ENCODE measurements around the gene AASDH.

- TF ChIP-seq CTCF (conservative IDR thresholded peaks at IDR 0.05; ENCODE audit: low read depth, low read length): no peak
- no peak for TF ChIP-seq MXI1 (IDR thresholded peaks at IDR 0.05; ENCODE audit: borderline replicate concordance, low read depth, low read length)
- TF ChIP-seq RAD21 (IDR thresholded peaks at IDR 0.05; ENCODE audit: low read length): no peak
- TF ChIP-seq RFX5 (IDR thresholded peaks at IDR 0.05; ENCODE audit: low read depth, low read length): no peak
- no peak for TF ChIP-seq BHLHE40 (IDR thresholded peaks at IDR 0.05; ENCODE audit: low read depth, low read length)
- no peak for TF ChIP-seq SMC3 (IDR thresholded peaks at IDR 0.05; ENCODE audit: low read depth, low read length)
- TF ChIP-seq CEBPB (IDR thresholded peaks at IDR 0.05; ENCODE audit: low read depth, low read length): no peak
- no peak for TF ChIP-seq POLR2A (IDR thresholded peaks at IDR 0.05; ENCODE audit: low read depth, low read length)
- no peak for TF ChIP-seq USF2 (IDR thresholded peaks at IDR 0.05; ENCODE audit: low read depth, low read length)
- no peak for TF ChIP-seq ELK1 (IDR thresholded peaks at IDR 0.05; ENCODE audit: borderline replicate concordance, low read depth, low read length)
- no peak for TF ChIP-seq RCOR1 (IDR thresholded peaks at IDR 0.05; ENCODE audit: insufficient replicate concordance, low read length)
- TF ChIP-seq NFE2L2 (IDR thresholded peaks at IDR 0.05; ENCODE audit: low read depth, low read length): no peak
- TF ChIP-seq FOS (IDR thresholded peaks at IDR 0.05; ENCODE audit: low read depth, low read length): no peak
These were observed 11.8 kb downstream of the AASDH start for GRCh38 chr4:56375458-56375857.

Data from IMR-90 (cell line).